ENCODE results near the gene PIGN. TPM values are rescaled to one million over a fixed set of nuclear protein-coding genes. Genes with fewer than 3 reads are reported as not detected.

PIGN gene
- total RNA-seq, 2 donors from 2014 or later, result 38.2 to 48.8 TPM

- no peak overlapping the region for H3K27ac ChIP-seq (ENCODE audit: low read depth, low read length)
- no peaks in the 10 kb centered on the region for H3K27me3 ChIP-seq (ENCODE audit: control insufficient read depth, insufficient read depth, low read length, poor library complexity, severe bottlenecking)
- Mint-ChIP-seq H3K36me3 (ENCODE audit: low read depth) (peaks cover 22% of the 10 kb centered on the region), H3K9me3 (no peaks in the 10 kb centered on the region), H3K4me3 (no peak overlapping the region), H3K4me1 (no peaks in the 10 kb centered on the region), H3K27ac (no peak overlapping the region), H3K27me3 (ENCODE audit: insufficient read depth) (no peaks in the 10 kb centered on the region)
- peaks cover 9% of the 10 kb centered on the region for H3K36me3 ChIP-seq (ENCODE audit: control insufficient read depth, insufficient read depth, low read length)
- no peak for DNase-seq
- H3K4me1 ChIP-seq (ENCODE audit: control insufficient read depth, insufficient read depth, low read length), result no peaks in the 10 kb centered on the region
- no peak for TF ChIP-seq CTCF (conservative IDR thresholded peaks at IDR 0.05)
- no peak overlapping the region for H3K9ac ChIP-seq (ENCODE audit: extremely low read depth, low read length, poor library complexity, severe bottlenecking)
- WGBS, 2 experiments (ENCODE audit: insufficient coverage in 1 of 2, insufficient read length in 1 of 2), result 92 to 94% methylated on average over 2 of the region's 2 CpGs
- H3K9me3 ChIP-seq (ENCODE audit: control insufficient read depth, low read length), result no peaks in the 10 kb centered on the region
- H3K4me3 ChIP-seq (ENCODE audit: low read length), result no peak overlapping the region
These were observed 131.8 kb downstream of the PIGN start for GRCh38 chr18:62054929-62055498.

- H3K9ac ChIP-seq (ENCODE audit: extremely low read depth, low read length, poor library complexity, severe bottlenecking), result no peak overlapping the region
- H3K9me3 ChIP-seq (ENCODE audit: control insufficient read depth, low read length), result peaks cover 6% of the 10 kb centered on the region
- Mint-ChIP-seq H3K36me3 (ENCODE audit: low read depth) (peaks cover 15% of the 10 kb centered on the region), H3K4me1 (no peaks in the 10 kb centered on the region), H3K9me3 (peaks cover 5% of the 10 kb centered on the region), H3K27me3 (ENCODE audit: insufficient read depth) (no peaks in the 10 kb centered on the region), H3K4me3 (no peak overlapping the region), H3K27ac (no peak overlapping the region)
- WGBS, 2 experiments (ENCODE audit: insufficient coverage in 1 of 2, insufficient read length in 1 of 2), result 100% methylated on average over 1 of the region's 1 CpG; no CpG with 5 or more reads in 1 of the 2 experiments
- DNase-seq, result no peak
- TF ChIP-seq CTCF (conservative IDR thresholded peaks at IDR 0.05), result no peak
- H3K27me3 ChIP-seq (ENCODE audit: control insufficient read depth, insufficient read depth, low read length, poor library complexity, severe bottlenecking), result no peaks in the 10 kb centered on the region
- no peak overlapping the region for H3K4me3 ChIP-seq (ENCODE audit: low read length)
- no peak overlapping the region for H3K27ac ChIP-seq (ENCODE audit: low read depth, low read length)
- no peaks in the 10 kb centered on the region for H3K4me1 ChIP-seq (ENCODE audit: control insufficient read depth, insufficient read depth, low read length)
- peaks cover 3% of the 10 kb centered on the region for H3K36me3 ChIP-seq (ENCODE audit: control insufficient read depth, insufficient read depth, low read length)
These were observed 138.6 kb downstream of the PIGN start for GRCh38 chr18:62048279-62048678.

GRCh38 chr18:62045316-62045715 is 141.5 kb downstream of the PIGN start:
- H3K27me3 Mint-ChIP-seq (ENCODE audit: insufficient read depth), result no peaks in the 10 kb centered on the region
- H3K4me3 Mint-ChIP-seq, result no peak overlapping the region
- no peak overlapping the region for H3K4me3 ChIP-seq (ENCODE audit: low read length)
- no peak for DNase-seq
- peaks cover 9% of the 10 kb centered on the region for H3K36me3 Mint-ChIP-seq (ENCODE audit: low read depth)
- H3K36me3 ChIP-seq (ENCODE audit: control insufficient read depth, insufficient read depth, low read length), result no peaks in the 10 kb centered on the region
- no peak for TF ChIP-seq CTCF (conservative IDR thresholded peaks at IDR 0.05)
- no peaks in the 10 kb centered on the region for H3K4me1 ChIP-seq (ENCODE audit: control insufficient read depth, insufficient read depth, low read length)
- H3K27ac ChIP-seq (ENCODE audit: low read depth, low read length), result no peak overlapping the region
- no peaks in the 10 kb centered on the region for H3K4me1 Mint-ChIP-seq
- no peak overlapping the region for H3K27ac Mint-ChIP-seq
- peaks cover 5% of the 10 kb centered on the region for H3K9me3 Mint-ChIP-seq
- peaks cover 6% of the 10 kb centered on the region for H3K9me3 ChIP-seq (ENCODE audit: control insufficient read depth, low read length)
- no peak overlapping the region for H3K9ac ChIP-seq (ENCODE audit: extremely low read depth, low read length, poor library complexity, severe bottlenecking)
- no peaks in the 10 kb centered on the region for H3K27me3 ChIP-seq (ENCODE audit: control insufficient read depth, insufficient read depth, low read length, poor library complexity, severe bottlenecking)
- 92 to 96% methylated on average over 2 of the region's 2 CpGs for WGBS, 2 experiments (ENCODE audit: insufficient coverage in 1 of 2, insufficient read length in 1 of 2)

Data from endodermal cell (in vitro differentiated cells).